ENCODE measurements around the gene MRPS2.

MRPS2 gene

GRCh38 chr9:135501261-135502167 is 1.0 kb downstream of the MRPS2 start:
- DNase-seq, result no peak
- peak overlapping the region; percentile 96 for H3K27ac Mint-ChIP-seq
- peaks cover 45% of the 10 kb centered on the region for H3K36me3 Mint-ChIP-seq (ENCODE audit: low read depth)
- peak overlapping the region; percentile 92 for H3K4me3 Mint-ChIP-seq
- no peaks in the 10 kb centered on the region for H3K9me3 Mint-ChIP-seq
- peaks cover 6% of the 10 kb centered on the region for H3K27me3 Mint-ChIP-seq
- peaks cover 29% of the 10 kb centered on the region for H3K4me1 Mint-ChIP-seq (ENCODE audit: low read depth)

DNA sequence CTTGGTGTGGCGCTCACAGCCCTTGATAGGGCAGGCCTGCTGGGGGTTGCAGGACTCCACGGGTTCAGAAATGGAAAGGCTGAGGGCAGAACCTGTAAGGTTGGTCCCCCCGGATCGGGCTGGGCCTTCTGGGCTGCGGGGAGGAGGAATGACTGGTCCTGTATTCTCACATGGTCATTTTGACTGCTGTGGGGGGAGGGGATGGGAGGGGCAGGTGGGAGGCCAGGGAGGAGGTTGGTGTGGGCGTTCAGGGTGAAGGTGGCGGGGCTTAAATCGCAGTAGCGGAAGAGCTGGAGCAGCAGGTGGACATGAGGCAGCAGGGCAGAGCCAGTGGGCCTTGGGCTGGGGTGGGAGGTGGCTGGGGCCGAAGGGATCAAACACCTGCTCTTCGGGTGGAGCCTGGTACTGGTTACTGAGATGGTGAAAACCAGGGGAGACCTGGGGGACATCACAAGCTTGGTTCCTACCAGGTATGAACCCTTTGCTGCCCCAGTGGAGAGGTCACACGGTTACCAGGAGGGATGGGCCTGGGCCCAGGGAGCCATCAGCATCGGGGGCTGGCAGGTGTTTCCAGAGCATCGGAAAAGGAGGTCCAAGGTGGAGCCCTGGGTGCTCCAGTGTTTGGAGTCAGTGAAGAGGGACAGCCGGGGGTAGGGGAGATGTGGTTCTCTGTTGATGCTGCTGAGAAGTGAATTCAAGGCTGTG is 1.8 kb downstream of the MRPS2 start:
- peaks cover 29% of the 10 kb centered on the region for H3K4me1 Mint-ChIP-seq (ENCODE audit: low read depth)
- H3K9me3 Mint-ChIP-seq, result no peaks in the 10 kb centered on the region
- H3K27me3 Mint-ChIP-seq, result peaks cover 6% of the 10 kb centered on the region
- DNase-seq, result no peak
- peak overlapping the region; percentile 81 for H3K27ac Mint-ChIP-seq
- H3K4me3 Mint-ChIP-seq, result peak overlapping the region; percentile 92
- peaks cover 45% of the 10 kb centered on the region for H3K36me3 Mint-ChIP-seq (ENCODE audit: low read depth)

DNA sequence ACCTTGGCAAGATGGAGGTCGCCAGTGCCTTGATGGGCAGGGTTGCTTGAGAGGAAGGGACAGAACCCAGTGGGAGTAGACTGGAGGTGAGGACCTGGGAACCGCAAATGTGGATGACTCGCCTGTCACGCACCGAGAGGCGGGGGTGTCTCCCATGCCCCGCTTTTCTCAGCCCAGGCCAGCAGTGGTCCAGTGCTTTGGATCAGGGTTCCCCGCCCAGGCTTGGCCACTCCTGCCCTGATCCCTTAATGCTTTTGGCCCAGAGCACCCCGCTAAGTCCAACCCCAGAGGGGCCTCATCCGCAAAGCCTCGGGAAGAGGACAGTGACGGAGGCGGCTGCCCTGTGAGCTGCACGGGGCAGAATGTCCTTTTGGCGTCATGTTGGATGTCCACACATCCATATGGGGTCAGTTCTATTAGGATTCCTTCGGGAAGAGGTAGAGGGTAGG is 2.4 kb downstream of the MRPS2 start:
- Mint-ChIP-seq H3K27ac (peak overlapping the region; percentile 63), H3K4me1 (ENCODE audit: low read depth) (peaks cover 29% of the 10 kb centered on the region), H3K27me3 (peaks cover 6% of the 10 kb centered on the region), H3K4me3 (peak overlapping the region; percentile 92), H3K36me3 (ENCODE audit: low read depth) (peaks cover 45% of the 10 kb centered on the region), H3K9me3 (peaks cover 1% of the 10 kb centered on the region)
- no peak for DNase-seq

DNA sequence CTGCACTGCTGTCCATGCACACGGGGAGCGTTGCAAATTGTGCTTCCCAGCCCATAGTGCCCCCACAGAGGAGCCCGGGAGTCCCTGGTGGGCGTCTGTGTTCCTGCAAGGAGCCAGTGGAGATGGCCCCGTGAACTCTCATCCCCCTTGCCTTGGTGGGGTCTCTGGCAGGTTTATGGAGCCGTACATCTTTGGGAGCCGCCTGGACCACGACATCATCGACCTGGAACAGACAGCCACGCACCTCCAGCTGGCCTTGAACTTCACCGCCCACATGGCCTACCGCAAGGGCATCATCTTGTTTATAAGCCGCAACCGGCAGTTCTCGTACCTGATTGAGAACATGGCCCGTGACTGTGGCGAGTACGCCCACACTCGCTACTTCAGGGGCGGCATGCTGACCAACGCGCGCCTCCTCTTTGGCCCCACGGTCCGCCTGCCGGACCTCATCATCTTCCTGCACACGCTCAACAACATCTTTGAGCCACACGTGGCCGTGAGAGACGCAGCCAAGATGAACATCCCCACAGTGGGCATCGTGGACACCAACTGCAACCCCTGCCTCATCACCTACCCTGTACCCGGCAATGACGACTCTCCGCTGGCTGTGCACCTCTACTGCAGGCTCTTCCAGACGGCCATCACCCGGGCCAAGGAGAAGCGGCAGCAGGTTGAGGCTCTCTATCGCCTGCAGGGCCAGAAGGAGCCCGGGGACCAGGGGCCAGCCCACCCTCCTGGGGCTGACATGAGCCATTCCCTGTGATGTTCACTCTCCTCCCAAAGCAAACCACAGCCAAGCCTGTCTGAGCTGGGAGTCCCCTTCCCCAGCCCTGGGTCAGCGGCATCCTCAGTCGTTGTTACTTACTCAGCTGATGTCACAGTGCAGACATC is 3.1 kb downstream of the MRPS2 start:
- H3K9me3 Mint-ChIP-seq, result peaks cover 6% of the 10 kb centered on the region
- H3K4me3 Mint-ChIP-seq, result peak overlapping the region; percentile 38
- H3K4me1 Mint-ChIP-seq (ENCODE audit: low read depth), result peaks cover 29% of the 10 kb centered on the region
- H3K36me3 Mint-ChIP-seq (ENCODE audit: low read depth), result peaks cover 45% of the 10 kb centered on the region
- peak overlapping the region; percentile 33 for H3K27ac Mint-ChIP-seq
- DNase-seq, result no peak
- H3K27me3 Mint-ChIP-seq, result no peaks in the 10 kb centered on the region

DNA sequence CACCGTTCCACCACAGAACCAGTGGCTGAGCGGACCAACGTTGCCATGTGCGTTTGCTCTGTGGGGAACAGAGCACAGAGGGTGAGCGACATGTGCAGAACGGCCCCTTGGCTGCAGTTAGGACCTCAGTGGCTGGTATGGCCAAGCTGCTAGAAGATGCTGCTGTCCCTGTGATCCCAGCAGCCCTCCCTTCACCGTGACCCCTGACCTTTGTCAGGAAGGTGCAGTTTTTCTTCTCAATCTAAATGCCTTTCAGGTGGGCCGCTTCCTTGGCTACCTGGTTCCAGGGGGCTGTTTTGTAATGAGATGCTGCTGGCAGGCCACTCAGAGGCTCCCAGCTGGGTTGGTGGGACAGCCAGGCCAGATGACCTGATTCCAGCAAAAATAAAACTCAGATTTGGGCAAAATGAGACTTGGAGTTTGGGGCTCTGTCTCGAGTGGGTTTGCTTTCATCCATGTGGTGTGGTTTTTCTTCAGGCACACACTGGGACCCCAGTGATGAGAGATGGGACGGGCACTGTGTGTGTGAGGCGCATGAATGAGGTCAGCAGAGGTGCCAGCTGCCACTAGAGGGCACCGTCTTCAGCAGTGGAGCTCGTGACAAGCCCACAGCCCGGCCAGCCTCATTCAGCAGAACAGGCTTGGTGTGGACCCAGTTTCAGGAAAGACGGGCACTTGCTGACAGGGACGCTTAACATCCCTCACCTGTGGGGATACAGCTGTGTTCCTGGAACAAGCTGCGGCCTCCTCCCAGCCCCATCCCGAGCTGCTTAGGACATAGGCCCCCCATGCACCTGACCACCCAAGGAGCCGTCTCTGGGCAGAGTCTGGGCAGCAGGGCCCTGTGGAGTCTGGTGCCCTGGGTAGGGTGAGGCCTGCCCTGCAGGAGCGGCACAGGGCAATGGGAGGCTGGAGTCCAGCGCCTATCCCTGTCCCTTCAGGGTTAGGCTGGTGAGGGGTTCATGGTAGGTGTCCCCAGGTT is 4.1 kb downstream of the MRPS2 start:
- peak; percentile 68 for DNase-seq
- H3K4me3 Mint-ChIP-seq, result no peak overlapping the region
- peaks cover 16% of the 10 kb centered on the region for H3K9me3 Mint-ChIP-seq
- peaks cover 26% of the 10 kb centered on the region for H3K4me1 Mint-ChIP-seq (ENCODE audit: low read depth)
- no peak overlapping the region for H3K27ac Mint-ChIP-seq
- peaks cover 45% of the 10 kb centered on the region for H3K36me3 Mint-ChIP-seq (ENCODE audit: low read depth)
- no peaks in the 10 kb centered on the region for H3K27me3 Mint-ChIP-seq

DNA sequence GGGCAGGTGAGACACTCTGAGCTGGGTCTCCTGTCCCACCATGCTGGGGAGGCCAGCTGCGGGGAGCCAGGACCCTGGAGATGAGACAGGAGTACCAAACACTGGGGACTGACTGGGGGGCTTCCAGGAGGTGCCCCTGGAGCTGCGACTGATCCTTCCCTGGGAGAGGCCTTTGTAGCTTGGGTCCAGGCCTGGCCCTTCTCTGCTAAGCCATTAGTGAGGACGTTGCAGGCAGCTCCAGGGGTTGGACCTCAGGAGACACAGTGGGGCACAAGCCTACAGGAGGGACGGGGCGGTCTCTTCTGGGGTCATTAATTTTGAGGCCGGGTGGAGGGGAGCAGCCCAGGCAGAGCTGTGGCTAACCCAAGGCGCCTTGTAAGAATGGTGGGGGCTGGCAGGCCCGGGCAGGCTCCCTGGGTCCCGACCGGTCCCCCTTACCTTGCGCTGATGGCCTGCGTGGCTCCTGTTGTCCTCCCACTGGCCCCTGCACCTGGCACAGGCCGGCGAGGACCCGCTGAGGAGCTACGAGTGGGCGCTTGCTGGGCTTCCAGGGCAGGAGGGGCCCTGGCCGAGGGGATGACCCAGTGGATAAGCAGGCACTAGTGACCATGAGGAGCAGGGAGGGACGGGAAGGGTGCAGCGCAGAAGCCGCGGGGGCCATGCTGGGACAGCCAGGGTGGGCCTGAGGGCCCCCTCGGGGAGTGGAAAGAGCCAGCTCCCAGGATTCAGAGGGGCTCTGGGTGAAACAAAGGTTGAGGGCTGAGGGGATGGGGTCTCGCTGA is 5.1 kb downstream of the MRPS2 start:
- H3K27me3 Mint-ChIP-seq, result no peaks in the 10 kb centered on the region
- no peak for DNase-seq
- peaks cover 25% of the 10 kb centered on the region for H3K4me1 Mint-ChIP-seq (ENCODE audit: low read depth)
- H3K9me3 Mint-ChIP-seq, result peaks cover 16% of the 10 kb centered on the region
- peaks cover 43% of the 10 kb centered on the region for H3K36me3 Mint-ChIP-seq (ENCODE audit: low read depth)
- H3K4me3 Mint-ChIP-seq, result no peak overlapping the region
- no peak overlapping the region for H3K27ac Mint-ChIP-seq

GRCh38 chr9:135506327-135507103 is 6.0 kb downstream of the MRPS2 start:
- peaks cover 40% of the 10 kb centered on the region for H3K36me3 Mint-ChIP-seq (ENCODE audit: low read depth)
- H3K27me3 Mint-ChIP-seq, result no peaks in the 10 kb centered on the region
- peaks cover 24% of the 10 kb centered on the region for H3K4me1 Mint-ChIP-seq (ENCODE audit: low read depth)
- no peak overlapping the region for H3K4me3 Mint-ChIP-seq
- no peak overlapping the region for H3K27ac Mint-ChIP-seq
- no peak for DNase-seq
- H3K9me3 Mint-ChIP-seq, result peaks cover 16% of the 10 kb centered on the region

DNA sequence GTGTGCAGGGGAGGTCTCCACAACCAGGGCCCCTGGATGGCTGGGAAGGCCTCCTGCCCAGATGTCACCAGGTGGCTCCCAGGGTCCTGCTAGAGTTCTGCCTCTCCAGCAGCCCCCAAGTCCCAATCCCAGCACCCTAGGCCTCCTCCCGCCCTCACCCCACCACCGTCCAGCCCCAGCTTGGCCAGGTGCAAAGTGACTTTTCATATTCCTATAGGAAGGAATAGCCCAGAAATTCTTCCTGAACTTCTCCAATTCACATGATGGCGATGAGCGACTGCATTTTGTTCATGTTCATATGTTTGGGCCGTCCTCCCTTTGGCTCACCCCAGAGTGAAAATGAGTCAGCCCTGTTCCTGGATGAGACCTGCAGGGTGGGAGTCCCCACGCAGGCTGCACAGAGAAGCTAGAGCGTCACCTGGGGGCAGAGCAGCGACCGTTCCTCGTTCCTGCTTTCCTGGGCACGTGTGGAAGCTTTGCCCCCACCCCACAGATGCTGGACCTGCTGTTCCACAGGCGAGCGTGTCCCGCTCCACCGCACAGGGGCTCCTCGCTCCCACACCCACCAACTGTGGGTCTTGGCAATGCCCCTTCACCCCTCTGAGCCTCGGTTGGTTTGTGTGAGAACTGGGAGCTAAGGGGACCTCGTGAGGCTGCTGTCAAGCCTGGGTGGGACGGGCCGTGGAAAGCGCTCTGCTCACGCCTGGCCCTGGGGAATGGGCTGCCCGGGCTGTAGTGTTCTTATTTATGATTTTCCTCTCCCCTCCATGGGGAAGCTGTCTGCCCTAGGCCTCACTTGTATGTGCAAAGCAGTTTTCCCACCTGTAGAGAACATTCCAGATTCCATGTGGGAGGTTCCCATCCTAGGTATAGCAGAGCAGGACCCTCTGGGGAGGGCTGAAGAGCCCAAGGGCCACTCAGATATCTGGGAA is 6.9 kb downstream of the MRPS2 start:
- Mint-ChIP-seq H3K4me1 (ENCODE audit: low read depth) (peaks cover 19% of the 10 kb centered on the region), H3K27me3 (no peaks in the 10 kb centered on the region), H3K9me3 (peaks cover 16% of the 10 kb centered on the region), H3K4me3 (no peak overlapping the region), H3K27ac (no peak overlapping the region), H3K36me3 (ENCODE audit: low read depth) (peaks cover 32% of the 10 kb centered on the region)
- DNase-seq, result no peak

GRCh38 chr9:135508211-135508820 is 7.8 kb downstream of the MRPS2 start:
- Mint-ChIP-seq H3K4me1 (ENCODE audit: low read depth) (peaks cover 11% of the 10 kb centered on the region), H3K36me3 (ENCODE audit: low read depth) (peaks cover 22% of the 10 kb centered on the region), H3K9me3 (peaks cover 16% of the 10 kb centered on the region), H3K27me3 (no peaks in the 10 kb centered on the region), H3K27ac (peak overlapping the region; percentile 33), H3K4me3 (no peak overlapping the region)
- no peak for DNase-seq

DNA sequence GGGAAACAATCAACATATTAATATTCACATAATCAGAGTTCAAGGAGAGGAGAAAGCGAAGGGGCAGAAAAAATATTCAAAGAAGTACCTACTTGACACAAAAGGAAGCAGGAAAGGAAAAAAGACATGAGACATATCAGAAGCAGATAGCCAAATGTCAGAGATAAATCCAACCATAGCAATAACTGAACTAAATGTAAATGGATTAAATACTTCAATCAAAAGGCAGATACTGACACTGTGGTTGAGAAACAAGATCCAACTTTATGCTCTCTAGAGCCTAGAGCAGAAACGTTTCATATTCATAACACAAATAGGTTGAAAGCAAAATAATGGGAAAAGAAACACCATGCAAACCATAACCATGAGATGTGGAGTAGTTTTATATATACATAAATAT is 9.0 kb downstream of the MRPS2 start:
- no peak for DNase-seq
- no peaks in the 10 kb centered on the region for H3K27me3 Mint-ChIP-seq
- H3K4me1 Mint-ChIP-seq (ENCODE audit: low read depth), result peaks cover 6% of the 10 kb centered on the region
- peaks cover 11% of the 10 kb centered on the region for H3K36me3 Mint-ChIP-seq (ENCODE audit: low read depth)
- H3K4me3 Mint-ChIP-seq, result no peak overlapping the region
- no peak overlapping the region for H3K27ac Mint-ChIP-seq
- H3K9me3 Mint-ChIP-seq, result peaks cover 16% of the 10 kb centered on the region

DNA sequence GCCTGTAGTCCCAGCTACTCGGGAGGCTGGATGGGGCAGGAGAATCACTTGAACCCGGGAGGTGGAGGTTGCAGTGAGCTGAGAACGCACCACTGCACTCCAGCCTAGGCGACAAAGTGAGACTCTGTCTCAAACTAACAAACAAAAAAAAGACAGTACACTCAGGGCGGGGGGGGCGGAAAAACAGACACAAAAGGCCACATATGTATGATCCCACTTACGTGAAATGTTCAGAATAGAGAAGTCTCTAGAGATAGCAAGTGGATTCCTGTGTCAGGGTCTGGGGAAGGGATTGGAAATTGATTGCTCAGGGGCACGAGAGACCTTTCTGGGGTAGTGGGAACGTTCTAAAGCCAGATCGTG is 11.7 kb downstream of the MRPS2 start:
- DNase-seq, result no peak
- no peak overlapping the region for H3K27ac Mint-ChIP-seq
- peaks cover 9% of the 10 kb centered on the region for H3K4me1 Mint-ChIP-seq (ENCODE audit: low read depth)
- no peaks in the 10 kb centered on the region for H3K36me3 Mint-ChIP-seq (ENCODE audit: low read depth)
- peaks cover 16% of the 10 kb centered on the region for H3K9me3 Mint-ChIP-seq
- H3K4me3 Mint-ChIP-seq, result no peak overlapping the region
- no peaks in the 10 kb centered on the region for H3K27me3 Mint-ChIP-seq
